GM21381 (cell line): ENCODE measurements around the gene DACT3.

ENCODE experiments used
- ATAC-seq: cut with Tn5 transposase; IDR thresholded peaks from one replicate; pipeline ENCODE4 v1.9.1; 2021; ENCODE audit warnings: mild to moderate bottlenecking, moderate library complexity; ENCODE audit not compliant: unreplicated experiment

The DACT3 gene

DNA sequence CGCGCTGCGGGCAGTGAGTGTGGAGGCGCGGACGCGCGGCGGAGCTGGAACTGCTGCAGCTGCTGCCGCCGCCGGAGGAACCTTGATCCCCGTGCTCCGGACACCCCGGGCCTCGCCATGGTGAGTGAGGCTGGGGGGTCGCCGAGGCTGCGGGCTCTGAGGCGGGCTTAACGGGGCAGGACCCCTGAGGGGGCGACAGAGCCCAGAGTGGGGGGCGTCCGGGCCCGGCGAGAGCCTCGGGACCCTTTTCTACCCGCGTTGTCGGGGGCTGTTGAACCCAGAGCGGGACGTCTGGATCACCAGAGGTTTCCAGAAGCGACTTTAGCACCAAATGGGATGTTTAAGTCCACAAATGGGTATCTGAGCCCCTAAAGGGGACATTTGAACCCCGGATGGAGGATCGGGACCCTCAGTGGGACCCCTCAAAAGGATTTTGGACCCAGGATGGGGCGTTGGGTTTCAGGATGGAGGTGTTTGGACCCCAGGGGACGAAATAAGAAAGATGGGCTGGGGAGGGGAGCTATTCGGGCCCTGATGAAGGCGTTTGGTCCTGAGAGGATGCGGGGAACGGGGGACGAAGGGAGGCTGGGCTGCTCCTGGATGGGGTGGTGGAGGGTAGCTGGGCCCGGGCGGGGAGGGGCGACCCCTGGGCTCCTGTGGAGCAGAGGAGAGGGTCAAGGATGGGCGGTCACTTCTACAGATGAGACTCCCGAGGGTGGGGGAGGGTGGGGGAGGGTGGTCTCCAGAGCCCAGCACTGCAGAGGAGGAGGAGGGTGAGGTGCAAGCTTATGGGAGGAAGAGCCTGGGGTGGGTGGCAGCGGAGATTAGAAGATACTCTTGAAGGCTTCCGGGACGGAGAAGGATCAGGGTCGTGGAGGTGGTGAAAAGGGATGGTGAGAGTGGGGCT is 59.4 kb downstream of the DACT3 start, which contains the start of gene CALM3:
TSS of gene CALM3 (plus strand) at position 13 of the 907 bp plus-strand sequence. CDS start at position 118, 105 bp downstream.
- no peak for ATAC-seq

DNA sequence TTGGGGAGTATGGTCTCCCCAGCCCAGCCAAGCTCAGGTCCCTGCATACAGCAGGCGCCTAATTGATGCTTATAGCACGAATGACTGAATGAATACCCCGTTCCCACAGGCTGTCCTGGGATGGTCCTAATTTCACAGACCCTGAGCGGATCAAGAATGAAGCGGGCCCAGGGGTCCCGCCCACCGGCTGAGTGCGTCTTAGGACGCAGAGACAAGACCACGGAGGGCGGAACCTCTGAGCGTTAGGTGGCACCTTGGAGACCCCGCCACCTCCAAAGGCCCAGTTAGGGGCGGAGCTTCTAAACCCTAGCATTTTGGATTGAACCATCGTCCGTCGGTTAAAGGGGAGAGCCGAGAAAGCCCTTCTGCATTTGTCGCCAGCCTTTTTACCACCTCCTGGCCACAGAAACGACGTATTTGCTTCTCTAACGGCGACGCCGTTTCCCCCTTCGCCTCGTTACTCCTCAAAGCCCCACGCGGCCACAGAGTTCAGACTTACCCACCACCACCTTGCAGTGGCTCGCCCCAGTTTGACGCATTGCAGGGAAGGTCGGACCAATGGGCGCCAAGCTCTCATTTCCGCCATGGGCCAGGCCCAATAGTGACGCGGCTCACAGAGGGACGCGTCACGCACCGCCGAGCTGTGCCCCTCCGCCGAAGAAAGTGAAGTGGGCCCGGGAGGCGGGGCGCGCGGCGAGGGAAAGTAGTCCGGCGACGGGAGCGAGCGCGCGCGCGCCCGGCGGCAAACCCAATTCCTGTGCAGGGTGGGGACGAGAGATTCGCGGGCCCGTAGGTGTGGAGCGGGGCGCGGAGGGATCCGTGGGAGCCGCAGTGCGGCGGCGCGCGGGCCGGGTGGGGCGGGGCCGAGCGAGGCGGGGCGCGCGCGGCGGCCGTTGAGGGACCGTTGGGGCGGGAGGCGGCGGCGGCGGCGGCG is 60.3 kb downstream of the DACT3 start:
- ATAC-seq: peak; percentile 84

DNA sequence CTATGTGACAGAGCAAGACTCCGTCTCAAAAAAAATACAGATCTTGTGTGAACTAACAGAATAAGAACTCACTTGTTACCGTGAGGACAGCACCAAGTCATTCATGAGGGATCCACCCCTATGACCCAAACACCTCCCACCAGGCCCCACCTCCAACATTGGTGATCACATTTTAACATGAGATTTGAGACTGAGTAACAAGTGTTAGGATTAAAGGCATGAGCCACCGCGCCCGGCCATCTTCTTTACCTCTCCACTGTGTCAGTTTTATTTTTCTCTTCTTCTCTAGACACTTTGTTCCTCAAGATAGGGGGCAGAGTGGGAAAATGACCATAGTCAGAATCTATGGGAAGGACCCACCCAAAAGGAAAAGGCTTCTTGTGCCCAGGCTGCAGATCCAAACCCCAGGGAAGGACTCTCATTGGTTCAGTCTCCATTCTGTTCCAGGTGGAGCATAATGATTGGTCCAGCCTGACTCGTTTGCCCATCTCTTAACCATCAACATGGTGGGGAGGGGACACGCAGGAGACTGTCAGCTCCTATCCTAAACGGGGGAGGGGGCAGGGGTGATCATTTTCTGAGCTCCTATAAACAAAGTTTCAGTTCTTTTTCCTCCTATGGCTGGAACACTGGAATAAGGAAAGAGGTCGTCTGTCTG is 61.1 kb downstream of the DACT3 start:
- ATAC-seq: no peak

DNA sequence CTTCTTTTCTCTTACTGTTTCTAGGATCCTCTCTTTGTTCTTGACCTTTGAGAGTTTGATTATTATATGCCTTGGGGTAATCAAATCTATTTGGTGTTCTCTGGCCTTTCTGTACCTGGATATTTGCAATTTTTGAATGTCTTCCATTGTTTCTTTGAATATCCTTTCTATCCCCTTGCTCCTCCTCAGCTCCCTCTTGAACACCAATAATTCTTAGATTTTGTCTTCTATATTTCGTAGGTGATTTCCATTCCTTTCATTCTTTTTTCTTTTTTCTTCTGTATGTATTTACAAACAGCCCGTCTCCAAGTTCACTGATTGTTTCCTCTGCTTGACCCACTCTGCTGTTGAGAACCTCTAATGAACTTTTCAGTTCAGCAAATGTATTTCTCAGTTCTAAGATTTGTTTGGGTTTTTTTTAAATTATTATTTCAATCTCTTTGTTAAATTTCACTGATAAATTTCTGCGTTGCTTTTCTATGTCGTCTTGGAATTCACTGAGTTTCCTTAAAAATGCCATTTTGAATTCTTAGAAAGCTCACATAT is 62.5 kb downstream of the DACT3 start:
- ATAC-seq: no peak
